Left kidney (tissue), 1 donor: ENCODE results near the gene MON1A. TPM values are rescaled to one million over a fixed set of nuclear protein-coding genes. Genes with fewer than 3 reads are reported as not detected.

Experiments used
- polyA plus RNA-seq: library from polyadenylated mRNA; unstranded; fragments of 120-200 nt; gene quantifications from one replicate; pipeline ENCODE4 v1.2.1, GENCODE V29; 2013; ENCODE audit not compliant: insufficient read length

The MON1A gene
- polyA plus RNA-seq, 1 donor, result 6.6 TPM

Other genes with a start within 250 kb of the MON1A start
- gene MST1, start 240.3 kb downstream of the MON1A start, polyA plus RNA-seq, result 133 TPM
- gene RNF123, start 240.3 kb downstream of the MON1A start, polyA plus RNA-seq, result 35.0 TPM
- 2.6 TPM for gene AMIGO3, start 210.1 kb downstream of the MON1A start, polyA plus RNA-seq
- gene GMPPB, start 205.9 kb downstream of the MON1A start, polyA plus RNA-seq, result 14.1 TPM
- 50.9 TPM for gene IP6K1, start 143.3 kb downstream of the MON1A start, polyA plus RNA-seq
- 0.28 TPM for gene CDHR4, start 129.9 kb downstream of the MON1A start, polyA plus RNA-seq
- gene INKA1, start 126.5 kb downstream of the MON1A start, polyA plus RNA-seq, result 8.6 TPM
- gene UBA7, start 115.9 kb downstream of the MON1A start, polyA plus RNA-seq, result 40.7 TPM
- 16.3 TPM for gene TRAIP, start 73.2 kb downstream of the MON1A start, polyA plus RNA-seq
- gene CAMKV, start 59.9 kb downstream of the MON1A start, polyA plus RNA-seq, result not detected
- gene MST1R, start 25.9 kb downstream of the MON1A start, polyA plus RNA-seq, result 2.8 TPM
- 194 TPM for gene RBM6, start 10.3 kb upstream of the MON1A start, polyA plus RNA-seq
- 401 TPM for gene RBM5, start 159.1 kb upstream of the MON1A start, polyA plus RNA-seq
- 69.8 TPM for gene SEMA3F, start 225.5 kb upstream of the MON1A start, polyA plus RNA-seq